Measurements from ENCODE around the gene NDUFV2.
"Not testable (repeated sequence)": the region's sequence is repeated elsewhere in the genome, so short reads cannot be mapped to it uniquely, and the experiment has no call there.

NDUFV2 gene

DNA sequence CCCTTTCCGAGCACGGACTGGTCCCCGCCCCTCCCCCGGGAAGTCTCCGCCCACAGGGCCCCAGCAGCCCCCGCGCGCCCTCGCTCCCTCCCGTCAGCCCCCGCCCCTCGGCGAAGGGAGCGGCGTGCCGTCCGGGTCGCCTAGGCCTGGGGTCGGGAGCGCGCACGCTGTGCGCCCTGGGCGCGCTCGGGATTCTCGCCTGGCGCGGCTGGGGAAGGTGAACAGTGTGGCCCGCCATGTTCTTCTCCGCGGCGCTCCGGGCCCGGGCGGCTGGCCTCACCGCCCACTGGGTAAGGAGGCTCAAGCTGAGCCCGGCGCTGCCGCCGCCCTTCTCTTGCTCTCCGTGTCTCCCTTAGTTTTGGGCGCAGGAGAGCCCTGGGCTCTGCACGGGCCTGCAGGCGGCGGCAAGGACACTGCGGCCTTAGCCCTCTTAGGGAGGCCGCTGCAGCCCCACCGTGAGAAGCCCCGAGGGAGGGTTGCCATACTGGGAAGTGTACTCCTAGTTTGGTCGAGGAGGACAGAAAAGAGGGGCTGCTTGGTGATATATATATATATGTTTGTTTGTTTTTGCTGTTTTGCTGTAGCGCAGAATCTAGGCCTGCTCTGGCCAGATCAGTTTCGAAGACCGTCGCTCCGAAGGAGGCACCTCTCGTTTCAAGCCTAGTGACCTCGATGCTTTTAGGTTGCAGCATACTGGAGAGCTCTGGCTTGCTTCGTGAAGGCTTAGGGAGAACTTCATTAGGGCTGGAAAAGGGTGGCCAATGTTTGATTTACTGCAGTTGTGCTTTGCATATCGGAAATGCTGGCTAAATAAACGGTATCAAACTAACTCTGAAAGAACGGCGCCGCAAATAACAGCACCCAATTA is at the start of gene NDUFV2:
TSS of gene NDUFV2 (plus strand) at position 192 of the 868 bp plus-strand sequence. CDS start at position 237, 45 bp downstream.
- peak; percentile 70 for DNase-seq (ENCODE audit: low read depth)

- DNase-seq (ENCODE audit: low read depth), result no peak
These were observed 48.7 kb upstream of the NDUFV2 start for GRCh38 chr18:9053814-9054213.

DNA sequence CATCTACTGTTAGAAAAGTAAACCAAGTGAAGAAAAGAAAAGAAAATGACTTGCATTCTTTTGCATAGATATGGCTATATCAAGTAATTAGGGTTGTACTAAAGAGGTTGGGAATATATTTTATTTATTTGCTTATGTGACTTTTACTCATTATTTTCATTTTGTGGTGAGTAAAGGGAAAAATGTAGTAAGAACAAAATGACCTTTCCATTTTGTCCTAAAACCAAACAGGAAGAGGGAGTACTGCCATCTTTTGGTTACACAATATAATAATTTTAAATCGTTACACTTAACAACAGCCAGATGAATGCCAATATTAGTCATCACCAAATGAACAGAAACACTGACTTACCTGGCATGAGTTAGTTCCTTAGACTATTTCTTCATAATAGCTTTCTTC is 47.3 kb upstream of the NDUFV2 start:
- DNase-seq (ENCODE audit: low read depth), result no peak

GRCh38 chr18:9055626-9056025 is 46.9 kb upstream of the NDUFV2 start:
- DNase-seq (ENCODE audit: low read depth), result no peak

DNA sequence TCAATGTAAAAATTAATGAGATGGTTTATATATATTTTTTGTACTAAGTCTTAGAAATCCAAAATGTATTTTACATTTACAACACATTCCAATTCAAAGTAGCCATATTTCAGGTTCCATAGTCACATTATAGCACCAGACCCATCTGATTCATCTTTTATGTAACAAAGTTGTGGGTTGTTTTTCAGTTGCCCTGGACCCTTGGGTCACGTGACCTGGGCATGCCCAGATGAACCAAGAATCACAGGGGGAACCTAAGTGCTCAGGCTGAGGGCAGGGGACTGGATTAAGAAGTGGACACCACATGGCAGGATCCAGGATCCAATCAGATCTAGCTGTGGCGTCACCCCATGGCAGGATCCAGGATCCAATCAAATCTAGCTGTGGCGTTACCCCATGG is 44.9 kb upstream of the NDUFV2 start:
- DNase-seq (ENCODE audit: low read depth), result no peak

GRCh38 chr18:9058406-9058805 is 44.1 kb upstream of the NDUFV2 start:
- DNase-seq (ENCODE audit: low read depth), result no peak

GRCh38 chr18:9062418-9062751 is 40.1 kb upstream of the NDUFV2 start:
- no peak for DNase-seq (ENCODE audit: low read depth)

DNA sequence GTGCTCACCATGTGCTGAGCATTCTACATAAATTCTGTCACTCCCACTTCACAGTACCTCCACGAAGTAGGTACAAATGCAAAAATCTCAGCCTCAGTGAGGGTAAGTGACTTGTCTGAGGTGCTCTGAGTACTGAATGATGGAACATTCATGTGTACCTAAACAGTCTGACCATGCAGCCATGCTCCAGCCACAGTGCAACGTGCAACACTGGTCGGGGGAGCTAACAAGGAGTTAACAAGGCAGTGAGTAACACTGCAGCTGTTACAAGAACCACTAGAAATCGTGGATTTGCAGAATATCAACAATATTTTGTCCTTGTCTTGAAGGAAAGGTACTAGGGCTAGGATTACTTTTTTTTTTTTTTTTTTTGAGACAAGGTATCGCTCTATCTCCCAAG is 36.6 kb upstream of the NDUFV2 start:
- DNase-seq (ENCODE audit: low read depth), result no peak

DNA sequence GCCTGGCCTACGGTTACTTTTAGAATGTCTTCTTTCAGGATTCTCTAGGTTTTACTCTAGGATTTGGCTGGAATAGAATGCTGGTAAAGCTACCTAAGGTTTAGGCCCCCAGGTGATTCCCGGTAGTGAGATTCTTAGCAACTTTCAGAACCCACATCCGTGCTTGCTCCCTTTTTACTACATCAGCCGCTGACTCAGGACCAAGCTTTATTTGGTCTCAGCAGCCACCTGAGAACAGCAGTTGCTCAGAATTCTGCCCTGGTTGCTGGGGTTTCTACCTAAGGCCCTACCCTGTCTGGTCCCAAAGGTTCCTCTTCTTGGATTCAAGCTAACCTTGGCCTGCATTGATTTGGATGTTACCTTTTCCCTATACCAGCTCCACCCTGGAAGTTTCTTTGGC is 36.1 kb upstream of the NDUFV2 start:
- no peak for DNase-seq (ENCODE audit: low read depth)

GRCh38 chr18:9066817-9067306 is 35.6 kb upstream of the NDUFV2 start:
- DNase-seq (ENCODE audit: low read depth), result no peak

GRCh38 chr18:9067823-9068222 is 34.7 kb upstream of the NDUFV2 start:
- DNase-seq (ENCODE audit: low read depth), result no peak

DNA sequence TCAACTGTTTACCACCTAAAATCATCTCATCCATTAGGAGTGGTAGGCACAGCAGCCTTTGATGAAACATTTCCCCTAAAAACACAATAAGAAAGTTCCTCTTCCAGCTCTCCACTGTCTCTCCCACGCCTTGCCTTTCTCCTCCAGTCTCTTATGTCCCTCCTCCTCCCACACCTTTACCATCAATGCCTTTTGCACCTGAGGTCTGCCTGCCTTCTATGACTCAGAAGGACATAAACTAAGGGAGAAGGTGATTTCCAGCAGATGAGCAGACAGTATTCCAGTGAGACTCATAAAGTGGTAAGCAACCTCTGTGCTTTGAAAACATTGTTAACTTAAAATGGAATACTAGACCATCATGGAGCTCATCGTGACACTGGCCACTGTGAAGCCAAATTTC is 34.2 kb upstream of the NDUFV2 start:
- DNase-seq (ENCODE audit: low read depth), result no peak

GRCh38 chr18:9069601-9070000 is 32.9 kb upstream of the NDUFV2 start:
- no peak for DNase-seq (ENCODE audit: low read depth)

- DNase-seq (ENCODE audit: low read depth), result no peak
These were observed 32.3 kb upstream of the NDUFV2 start for GRCh38 chr18:9070212-9070611.

DNA sequence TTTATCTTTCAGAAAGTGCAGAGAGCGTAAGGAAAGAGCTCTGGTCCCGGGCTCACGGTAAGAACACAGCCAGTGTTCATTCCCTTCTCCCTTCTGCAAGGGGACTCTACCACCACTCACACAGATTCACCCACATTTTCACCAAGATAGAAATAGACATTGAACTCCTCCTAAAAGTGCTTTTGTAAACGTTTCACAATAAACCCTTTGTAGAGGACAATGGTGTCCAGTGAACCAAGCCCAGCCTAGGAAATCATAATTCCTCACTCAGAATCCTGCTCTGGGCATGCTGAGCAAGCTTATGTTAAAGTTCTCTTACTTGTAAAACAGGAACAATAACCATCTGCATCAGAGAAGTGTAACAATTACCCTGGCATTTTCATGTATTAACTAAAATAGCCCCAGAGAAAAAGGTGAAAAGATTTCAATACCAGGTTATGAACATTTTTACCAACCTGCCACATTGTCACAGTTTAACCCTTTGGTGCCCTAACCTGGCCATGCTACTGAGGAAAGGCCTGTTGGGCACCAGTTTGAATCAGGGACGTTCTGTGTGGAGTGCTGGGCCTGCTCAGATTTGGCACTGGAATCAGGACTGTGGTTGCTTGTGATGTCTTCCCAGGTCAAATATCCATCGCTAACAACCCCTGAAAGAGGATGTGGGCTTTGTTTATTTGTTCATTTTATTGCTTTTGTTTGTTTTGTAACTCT is 22.5 kb upstream of the NDUFV2 start:
- no peak for DNase-seq (ENCODE audit: low read depth)

DNA sequence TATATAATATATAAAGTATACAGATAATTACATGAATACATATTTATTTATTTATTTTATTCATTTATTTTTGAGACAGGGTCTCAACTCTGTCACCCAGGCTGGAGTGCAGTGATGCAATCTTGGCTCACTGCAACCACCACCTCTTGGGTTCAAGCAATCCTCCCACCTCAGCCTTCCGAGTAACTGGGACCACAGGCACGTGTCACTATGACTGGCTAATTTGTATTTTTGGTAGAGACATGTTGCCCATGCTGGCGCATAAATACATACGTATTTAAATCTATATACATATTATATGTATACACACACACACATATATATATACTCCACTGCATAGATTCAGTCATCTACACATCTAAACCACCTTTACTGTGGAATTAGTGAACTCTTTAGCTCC is 20.6 kb upstream of the NDUFV2 start:
- no peak for DNase-seq (ENCODE audit: low read depth)

- DNase-seq (ENCODE audit: low read depth), result no peak
These were observed 19.6 kb upstream of the NDUFV2 start for GRCh38 chr18:9082711-9083510.

DNA sequence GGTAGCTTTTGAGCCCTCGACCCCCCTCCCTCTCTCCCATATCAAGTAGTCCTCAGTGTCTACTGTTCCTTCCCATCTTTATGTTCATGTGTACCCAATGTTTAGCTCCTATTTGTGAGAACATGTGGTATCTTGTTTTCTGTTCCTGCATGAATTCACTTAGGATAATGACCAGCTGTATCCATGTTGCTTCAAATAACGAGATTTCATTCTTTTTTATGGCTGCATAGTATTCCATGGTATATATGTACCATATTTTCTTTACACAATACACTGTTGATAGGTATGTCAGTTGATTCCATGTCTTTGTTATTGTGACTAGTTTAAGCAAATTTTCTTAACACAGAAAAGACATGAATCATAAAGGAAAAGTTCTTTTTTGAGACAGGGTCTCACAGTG is 16.5 kb upstream of the NDUFV2 start:
- no peak for DNase-seq (ENCODE audit: low read depth)

DNA sequence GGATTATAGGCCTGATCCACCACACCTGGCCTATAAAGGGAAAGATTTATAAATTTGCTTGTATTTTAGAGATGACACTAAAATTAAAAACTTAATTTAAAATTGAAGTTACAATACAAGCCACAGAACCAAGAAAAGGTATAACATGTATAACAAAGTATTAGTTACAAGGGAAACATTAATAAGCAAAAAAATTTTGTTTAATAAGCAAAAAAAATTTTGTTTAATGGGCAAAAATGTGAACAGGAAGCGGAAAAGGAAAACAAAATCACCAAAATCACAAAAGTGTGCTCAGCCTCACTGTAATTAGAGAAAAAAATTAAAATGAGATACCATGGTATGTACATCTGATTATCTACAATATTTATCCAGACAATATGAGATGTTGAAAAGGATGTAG is 15.9 kb upstream of the NDUFV2 start:
- DNase-seq (ENCODE audit: low read depth), result no peak

DNA sequence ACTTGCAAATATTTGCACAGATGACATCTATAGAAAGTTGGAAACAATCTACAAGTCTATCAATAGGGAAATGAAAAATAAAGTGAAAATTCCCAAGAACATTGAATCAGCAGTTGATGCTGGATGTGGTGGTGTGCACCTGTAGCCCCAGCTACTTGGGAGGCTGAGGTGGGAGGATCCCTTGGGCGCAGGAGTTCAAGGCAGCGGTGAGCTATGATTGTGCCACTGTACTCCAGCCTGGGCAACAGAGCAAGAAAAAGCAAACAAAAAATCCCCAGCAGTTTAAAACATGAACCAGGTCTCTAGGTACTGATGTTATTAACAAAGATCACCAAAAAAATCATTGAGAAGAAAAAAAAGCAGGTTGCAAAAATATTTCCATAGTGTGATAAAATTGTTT is 15.4 kb upstream of the NDUFV2 start:
- DNase-seq (ENCODE audit: low read depth), result no peak

DNA sequence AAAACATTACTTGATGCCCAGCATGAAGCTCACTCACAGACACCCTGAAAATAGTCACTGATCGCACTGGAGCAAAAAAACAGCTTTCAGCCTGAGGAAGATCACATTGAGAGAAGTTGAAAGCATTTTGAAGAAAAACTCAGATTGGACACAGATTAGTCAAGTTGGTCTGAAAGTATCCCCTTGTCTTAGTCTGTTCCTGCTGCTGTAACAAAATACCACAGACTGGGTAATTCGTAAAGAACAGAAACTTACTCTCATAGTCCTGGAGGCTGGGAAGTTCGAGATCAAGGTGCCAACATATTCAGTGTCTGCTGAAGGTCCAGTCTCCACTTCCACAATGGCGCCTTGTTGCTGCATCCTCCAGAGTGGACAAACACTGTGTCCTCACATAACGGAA is 14.2 kb upstream of the NDUFV2 start:
- no peak for DNase-seq (ENCODE audit: low read depth)

- not testable (repeated sequence) for DNase-seq (ENCODE audit: low read depth)
These were observed 13.8 kb upstream of the NDUFV2 start for GRCh38 chr18:9088727-9089126.

GRCh38 chr18:9090578-9090977 is 11.9 kb upstream of the NDUFV2 start:
- DNase-seq (ENCODE audit: low read depth), result no peak

All from CMK (cell line).